AML-193 (cell line): ENCODE results near the gene ZNF681.
"Not testable (repeated sequence)": the region's sequence is repeated elsewhere in the genome, so short reads cannot be mapped to it uniquely, and the experiment has no call there.

ENCODE experiments used
- DNase-seq, 2 experiments: peaks; one replicate each; lab custom pipeline; 2025; lab: John Stamatoyannopoulos, UW

ZNF681 gene

DNA sequence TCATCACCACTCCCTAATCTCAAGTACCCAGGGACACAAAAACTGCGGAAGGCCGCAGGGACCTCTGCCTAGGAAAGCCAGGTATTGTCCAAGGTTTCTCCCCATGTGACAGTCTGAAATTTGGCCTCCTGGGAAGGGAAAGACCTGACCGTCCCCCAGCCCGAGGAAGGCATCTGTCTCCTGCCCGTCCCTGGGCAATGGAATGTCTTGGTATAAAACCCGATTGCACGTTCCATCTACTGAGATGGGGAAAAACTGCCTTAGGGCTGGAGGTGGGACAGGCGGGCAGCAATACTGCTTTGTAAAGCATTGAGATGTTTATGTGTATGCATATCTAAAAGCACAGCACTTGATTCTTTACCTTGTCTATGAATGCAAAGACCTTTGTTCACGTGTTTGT is 65.8 kb downstream of the ZNF681 start:
- not testable (repeated sequence) for DNase-seq
